WERI-Rb-1 (cell line): Measurements from ENCODE around the gene DROSHA.

ENCODE experiments used
- DNase-seq: peaks from one replicate; pipeline ENCODE4 v3.0.0-alpha.2; 2020
- H3K27ac ChIP-seq: fragments of 250-450 bp; sonication (Bioruptor Pico); 2 replicates; pipeline ENCODE4 v1.5.1; 2020; ENCODE audit warnings: mild to moderate bottlenecking, moderate library complexity
- H3K27me3 ChIP-seq: fragments of 250-450 bp; sonication (Bioruptor Pico); 2 replicates; pipeline ENCODE4 v1.5.1; 2021; ENCODE audit warnings: mild to moderate bottlenecking, low read depth, moderate library complexity; ENCODE audit not compliant: insufficient read depth, severe bottlenecking
- H3K36me3 ChIP-seq: fragments of 250-450 bp; sonication (Bioruptor Pico); 2 replicates; pipeline ENCODE4 v1.5.1; 2020; ENCODE audit warnings: mild to moderate bottlenecking, moderate library complexity
- H3K4me3 ChIP-seq: 2 replicates; pipeline ENCODE4 v1.5.1; 2011; ENCODE audit warnings: low read depth, mild to moderate bottlenecking, control low read depth, low read length
- H3K9me3 ChIP-seq: fragments of 250-450 bp; sonication (Bioruptor Pico); 2 replicates; pipeline ENCODE4 v1.5.1; 2021; ENCODE audit warnings: mild to moderate bottlenecking, moderate library complexity; ENCODE audit not compliant: severe bottlenecking
- CTCF ChIP-seq: IDR thresholded peaks from 2 replicates; pipeline ENCODE4 v1.5.1; 2011; ENCODE audit warnings: low read depth, mild to moderate bottlenecking, control low read depth, inconsistent platforms, low read length

The DROSHA gene

GRCh38 chr5:31452314-31452713, 79.6 kb downstream of the DROSHA start:
- H3K36me3 ChIP-seq: peaks cover 48% of the 10 kb centered on the region
- DNase-seq: no peak
- no peaks in the 10 kb centered on the region for H3K27me3 ChIP-seq
- no peaks in the 10 kb centered on the region for H3K9me3 ChIP-seq
- no peak for TF ChIP-seq CTCF
- no peak overlapping the region for H3K27ac ChIP-seq
- no peak overlapping the region for H3K4me3 ChIP-seq

GRCh38 chr5:31449962-31450361, 81.9 kb downstream of the DROSHA start:
- Histone ChIP-seq H3K27ac (no peak overlapping the region), H3K36me3 (peaks cover 50% of the 10 kb centered on the region), H3K9me3 (no peaks in the 10 kb centered on the region), H3K27me3 (no peaks in the 10 kb centered on the region), H3K4me3 (no peak overlapping the region)
- no peak for DNase-seq
- no peak for TF ChIP-seq CTCF

- H3K36me3 ChIP-seq: peaks cover 54% of the 10 kb centered on the region
- H3K27ac ChIP-seq: no peak overlapping the region
- no peak for DNase-seq
- H3K4me3 ChIP-seq: no peak overlapping the region
- no peaks in the 10 kb centered on the region for H3K9me3 ChIP-seq
- H3K27me3 ChIP-seq: no peaks in the 10 kb centered on the region
- no peak for TF ChIP-seq CTCF
These were observed 82.7 kb downstream of the DROSHA start for GRCh38 chr5:31449174-31449573.

- H3K9me3 ChIP-seq: no peaks in the 10 kb centered on the region
- H3K4me3 ChIP-seq: no peak overlapping the region
- H3K27me3 ChIP-seq: no peaks in the 10 kb centered on the region
- TF ChIP-seq CTCF: no peak
- no peak for DNase-seq
- H3K27ac ChIP-seq: no peak overlapping the region
- peaks cover 50% of the 10 kb centered on the region for H3K36me3 ChIP-seq
These were observed 86.8 kb downstream of the DROSHA start for GRCh38 chr5:31445041-31445600.

- H3K27ac ChIP-seq: no peak overlapping the region
- DNase-seq: no peak
- no peaks in the 10 kb centered on the region for H3K27me3 ChIP-seq
- H3K36me3 ChIP-seq: peaks cover 45% of the 10 kb centered on the region
- H3K4me3 ChIP-seq: no peak overlapping the region
- no peaks in the 10 kb centered on the region for H3K9me3 ChIP-seq
- TF ChIP-seq CTCF: no peak
These were observed 88.3 kb downstream of the DROSHA start for GRCh38 chr5:31443572-31443971.

- TF ChIP-seq CTCF: no peak
- H3K36me3 ChIP-seq: peaks cover 35% of the 10 kb centered on the region
- H3K9me3 ChIP-seq: no peaks in the 10 kb centered on the region
- DNase-seq: no peak
- H3K4me3 ChIP-seq: no peak overlapping the region
- H3K27ac ChIP-seq: no peak overlapping the region
- no peaks in the 10 kb centered on the region for H3K27me3 ChIP-seq
These were observed 89.7 kb downstream of the DROSHA start for GRCh38 chr5:31442058-31442745.
